ENCODE data around the gene SLC24A4.

The SLC24A4 gene

GRCh38 chr14:92323011-92323915 lies at the start of gene SLC24A4:
TSS of gene SLC24A4 (plus strand) at chr14:92323165. CDS start at chr14:92323831, 666 bp downstream.
- DNase-seq, result no peak

GRCh38 chr14:92273166-92273565 lies 49.8 kb upstream of the SLC24A4 start:
- peak; percentile 5 for DNase-seq

- no peak for DNase-seq
These were observed 48.9 kb upstream of the SLC24A4 start for GRCh38 chr14:92274055-92274454.

GRCh38 chr14:92276074-92276473 lies 46.9 kb upstream of the SLC24A4 start:
- no peak for DNase-seq

- no peak for DNase-seq
These were observed 45.9 kb upstream of the SLC24A4 start for GRCh38 chr14:92277031-92277430.

- no peak for DNase-seq
These were observed 42.3 kb upstream of the SLC24A4 start for GRCh38 chr14:92280554-92281262.

GRCh38 chr14:92282669-92283068 lies 40.3 kb upstream of the SLC24A4 start:
- DNase-seq, result no peak

GRCh38 chr14:92285311-92285710 lies 37.7 kb upstream of the SLC24A4 start:
- no peak for DNase-seq

- DNase-seq, result no peak
These were observed 35.0 kb upstream of the SLC24A4 start for GRCh38 chr14:92287987-92288386.

- no peak for DNase-seq
These were observed 33.8 kb upstream of the SLC24A4 start for GRCh38 chr14:92288994-92289660.

GRCh38 chr14:92292673-92293072 lies 30.3 kb upstream of the SLC24A4 start:
- DNase-seq, result no peak

- DNase-seq, result no peak
These were observed 28.5 kb upstream of the SLC24A4 start for GRCh38 chr14:92294506-92294905.

- no peak for DNase-seq
These were observed 25.0 kb upstream of the SLC24A4 start for GRCh38 chr14:92297818-92298595.

GRCh38 chr14:92302481-92302880 lies 20.5 kb upstream of the SLC24A4 start:
- DNase-seq, result no peak

GRCh38 chr14:92308716-92309115 lies 14.2 kb upstream of the SLC24A4 start:
- no peak for DNase-seq

- no peak for DNase-seq
These were observed 12.9 kb upstream of the SLC24A4 start for GRCh38 chr14:92309968-92310530.

- no peak for DNase-seq
These were observed 12.1 kb upstream of the SLC24A4 start for GRCh38 chr14:92310776-92311375.

- DNase-seq, result no peak
These were observed 8.8 kb upstream of the SLC24A4 start for GRCh38 chr14:92314182-92314581.

- no peak for DNase-seq
These were observed 7.7 kb upstream of the SLC24A4 start for GRCh38 chr14:92315050-92315805.

GRCh38 chr14:92316176-92316575 lies 6.8 kb upstream of the SLC24A4 start:
- DNase-seq, result no peak

GRCh38 chr14:92316937-92317336 lies 6.0 kb upstream of the SLC24A4 start:
- DNase-seq, result peak; percentile 2
